SK-N-SH (cell line): ENCODE results near the gene SCGN. TPM values are rescaled to one million over a fixed set of nuclear protein-coding genes. Genes with fewer than 3 reads are reported as not detected.

Experiments
- CTCF ChIA-PET: fragments of 300-600, 350-600 bp; formaldehyde crosslinking; extraction: SDS; loops from one replicate; lab custom pipeline; 2021; lab: Yijun Ruan, JAX
- POLR2A ChIA-PET: fragments of 350-600 bp; sonication (Branson Sonifier 250); formaldehyde crosslinking; extraction: SDS; loops from one replicate; lab custom pipeline; 2020; ENCODE audit warnings: antibody characterized with exemption, inconsistent platforms; lab: Yijun Ruan, JAX
- DNase-seq: peaks from one replicate; pipeline ENCODE4 v3.0.0; 2012
- H2AFZ ChIP-seq: fragments of 200-600 bp; sonication (generic); 2 replicates; pipeline ENCODE4 v1.8.1; 2016; ENCODE audit warnings: antibody characterized with exemption, mild to moderate bottlenecking, low read depth
- H3F3A ChIP-seq: fragments of 200-600 bp; sonication (generic); replicated peaks from 2 replicates; pipeline ENCODE3; 2016; ENCODE audit warnings: antibody characterized with exemption, mild to moderate bottlenecking; ENCODE audit not compliant: insufficient read depth
- H3K27ac ChIP-seq, 2 experiments: fragments of 200-500 bp in 1 of 2; fragments of 200-600 bp in 1 of 2; sonication (Bioruptor generic) in 1 of 2; sonication (generic), shearing (Covaris generic) in 1 of 2; 2 replicates each; pipeline versions ENCODE4 v1.5.1 to v1.6.1; 2014 to 2016; ENCODE audit warnings: low read depth in 2 of 2, inconsistent platforms in 1 of 2, low read length in 1 of 2, mild to moderate bottlenecking in 1 of 2, mixed read lengths in 1 of 2
- H3K27me3 ChIP-seq: fragments of 200-600 bp; sonication (generic), shearing (Covaris generic); 2 replicates; pipeline ENCODE4 v1.6.1; 2016; ENCODE audit warnings: mixed run types; ENCODE audit not compliant: insufficient read depth
- H3K36me3 ChIP-seq, 2 experiments: fragments of 200-500 bp in 1 of 2; fragments of 200-600 bp in 1 of 2; sonication (Bioruptor generic) in 1 of 2; sonication (generic) in 1 of 2; replicated peaks in 1 of 2; 2 replicates each; pipeline versions ENCODE3 to v1.5.1; 2014 to 2016; ENCODE audit warnings: low read length in 1 of 2, mild to moderate bottlenecking in 1 of 2; ENCODE audit not compliant: insufficient read depth in 2 of 2, control insufficient read depth in 1 of 2
- H3K4me1 ChIP-seq, 2 experiments: fragments of 200-500 bp in 1 of 2; fragments of 200-600 bp in 1 of 2; sonication (Bioruptor generic) in 1 of 2; sonication (generic), shearing (Covaris generic) in 1 of 2; 2 replicates each; pipeline versions ENCODE4 v1.5.1 to v1.6.1; 2014 to 2016; ENCODE audit warnings: low read depth in 1 of 2, low read length in 1 of 2, mixed run types in 1 of 2; ENCODE audit not compliant: insufficient read depth in 2 of 2, control insufficient read depth in 1 of 2
- H3K4me2 ChIP-seq: fragments of 200-600 bp; sonication (generic), shearing (Covaris generic); 2 replicates; pipeline ENCODE4 v1.6.1; 2017; ENCODE audit warnings: mixed run types
- H3K4me3 ChIP-seq, 2 experiments: fragments of 200-500 bp in 1 of 2; fragments of 200-600 bp in 1 of 2; sonication (Bioruptor generic) in 1 of 2; sonication (generic), shearing (Covaris generic) in 1 of 2; 2 replicates each; pipeline versions ENCODE4 v1.5.1 to v1.8.1; 2014 to 2016; ENCODE audit warnings: low read depth in 2 of 2, inconsistent platforms in 1 of 2, low read length in 1 of 2, mild to moderate bottlenecking in 1 of 2, mixed read lengths in 1 of 2, moderate library complexity in 1 of 2
- H3K79me2 ChIP-seq: fragments of 200-600 bp; sonication (generic); 2 replicates; pipeline ENCODE4 v1.8.1; 2017; ENCODE audit warnings: mild to moderate bottlenecking; ENCODE audit not compliant: insufficient read depth
- H3K9ac ChIP-seq: fragments of 200-600 bp; sonication (generic); 2 replicates; pipeline ENCODE4 v1.6.1; 2017; ENCODE audit warnings: mixed run types
- H3K9me2 ChIP-seq: fragments of 200-600 bp; sonication (generic); 2 replicates; pipeline ENCODE4 v1.6.1; 2017; ENCODE audit warnings: mixed run types
- H3K9me3 ChIP-seq: fragments of 200-600 bp; sonication (generic); 2 replicates; pipeline ENCODE4 v1.6.1; 2017; ENCODE audit warnings: mixed run types, mild to moderate bottlenecking, moderate library complexity
- H4K20me1 ChIP-seq: fragments of 200-600 bp; sonication (generic); 2 replicates; pipeline ENCODE4 v1.6.1; 2017; ENCODE audit warnings: mild to moderate bottlenecking, mixed run types; ENCODE audit not compliant: insufficient read depth
- CHD2 ChIP-seq: fragments of 150-350 bp; IDR thresholded peaks from 2 replicates; pipeline ENCODE4 v1.6.1; 2018; ENCODE audit warnings: low read length; ENCODE audit not compliant: partially characterized antibody
- EP300 ChIP-seq, 2 experiments: IDR thresholded peaks; 2 replicates each; pipeline versions ENCODE4 v1.4.0 to v1.6.1; 2012; ENCODE audit warnings: borderline replicate concordance in 1 of 2, low read depth in 1 of 2, low read length in 1 of 2
- FOXJ3 ChIP-seq: sonication (generic); formaldehyde crosslinking; IDR thresholded peaks from 2 replicates; pipeline ENCODE4 v1.5.1; 2020; ENCODE audit warnings: mild to moderate bottlenecking, missing genetic modification reagents
- GABPA ChIP-seq: IDR thresholded peaks from 2 replicates; pipeline ENCODE4 v1.4.0; 2012; ENCODE audit warnings: low read depth, mild to moderate bottlenecking
- GATA2 ChIP-seq: sonication (generic); formaldehyde crosslinking; IDR thresholded peaks from 2 replicates; pipeline ENCODE4 v1.5.0; 2020; ENCODE audit warnings: mild to moderate bottlenecking, missing genetic modification reagents
- JUND ChIP-seq: IDR thresholded peaks from 2 replicates; pipeline ENCODE4 v1.4.0; 2012
- MEF2A ChIP-seq: IDR thresholded peaks from 2 replicates; pipeline ENCODE4 v1.4.0; 2012; ENCODE audit warnings: low read depth, borderline replicate concordance
- MXI1 ChIP-seq: IDR thresholded peaks from 2 replicates; pipeline ENCODE4 v1.6.1; 2012; ENCODE audit warnings: mild to moderate bottlenecking, low read depth, low read length, improper control_type of control experiment
- RCOR1 ChIP-seq: fragments of 150-350 bp; IDR thresholded peaks from 2 replicates; pipeline ENCODE4 v1.6.1; 2017; ENCODE audit warnings: antibody characterized with exemption, low read length
- RXRA ChIP-seq: IDR thresholded peaks from 2 replicates; pipeline ENCODE4 v1.4.0; 2012; ENCODE audit warnings: low read depth, mild to moderate bottlenecking, borderline replicate concordance
- TAF1 ChIP-seq: IDR thresholded peaks from 2 replicates; pipeline ENCODE4 v1.6.1; 2012; ENCODE audit warnings: low read depth, mild to moderate bottlenecking, low read length, moderate library complexity, borderline replicate concordance
- YY1 ChIP-seq: IDR thresholded peaks from 2 replicates; pipeline ENCODE4 v1.4.0; 2012; ENCODE audit warnings: low read depth, mild to moderate bottlenecking
- WGBS: methylation state at CpG from one replicate; pipeline ENCODE4 v1.1.6; 2017; ENCODE audit warnings: low lambda C conversion rate; 5-methylcytosine and 5-hydroxymethylcytosine counted together
- polyA plus RNA-seq, 3 experiments: library from polyadenylated mRNA; depleted of rRNA; stranded (reverse); fragments of >200 nt; gene quantifications; 2 replicates each; pipeline ENCODE4 v1.2.3, GENCODE V29; 2012
- TF ChIP-seq, protein P1 (sequence below): fragments of 200-600 bp; sonication (generic); IDR thresholded peaks from 2 replicates; pipeline ENCODE4 v1.6.1; 2017; ENCODE audit warnings: antibody characterized with exemption, mild to moderate bottlenecking, moderate library complexity
- TF ChIP-seq, protein P2 (sequence below): fragments of 150-350 bp; IDR thresholded peaks from 2 replicates; pipeline ENCODE4 v1.6.1; 2016; ENCODE audit warnings: mild to moderate bottlenecking, low read depth, low read length

Gene SCGN
- polyA plus RNA-seq, 1 of the 3 experiments (the other 2 are of a cell fraction): not detected

DNA sequence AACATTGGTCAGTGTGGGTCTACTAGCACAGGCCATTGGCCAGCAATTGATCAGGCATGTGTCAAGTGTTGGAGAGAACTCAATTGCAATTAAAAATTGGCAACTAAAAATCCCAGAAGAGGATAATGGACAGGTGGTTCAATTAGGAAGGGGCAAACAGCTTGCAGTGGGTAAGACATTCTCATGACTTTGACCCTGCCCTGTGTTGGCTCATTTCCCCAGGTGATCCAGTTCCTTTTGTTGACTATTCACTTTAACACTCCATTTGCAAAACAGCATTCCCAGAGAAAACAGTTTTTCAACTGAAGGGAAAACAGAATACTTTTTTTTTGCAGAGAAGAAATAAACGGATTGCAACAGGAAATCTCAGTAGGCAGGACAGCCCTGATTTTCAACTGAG lies 28.9 kb upstream of the SCGN start (continued):
- TF ChIP-seq MEF2A (no peak), CHD2 (no peak), YY1 (no peak), RXRA (no peak)

DNA sequence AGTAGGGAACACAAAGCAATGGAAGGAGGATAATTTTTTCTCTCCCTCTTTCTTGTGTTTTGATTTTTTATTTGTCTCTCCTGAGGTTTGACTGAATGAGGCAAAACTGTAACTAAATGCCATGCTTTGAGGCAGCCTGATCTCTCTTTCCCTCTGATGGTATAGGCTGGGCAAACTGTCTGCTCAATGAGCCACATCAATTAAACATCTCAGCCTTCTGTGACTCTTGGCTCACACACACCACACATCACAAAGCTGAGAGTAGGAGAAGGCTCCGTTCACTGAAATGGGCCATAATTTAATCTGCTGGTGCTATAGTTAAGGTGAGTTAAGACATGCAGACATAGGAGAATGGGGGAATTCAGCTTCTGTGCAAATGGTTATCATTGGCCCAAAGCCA lies 28.1 kb upstream of the SCGN start:
- Histone ChIP-seq H3K9me3 (no peaks in the 10 kb centered on the region), H3K79me2 (no peaks in the 10 kb centered on the region), H3K4me2 (no peak overlapping the region), H3K27me3 (no peaks in the 10 kb centered on the region), H3K9me2 (no peaks in the 10 kb centered on the region), H3K4me3 (no peak overlapping the region), H3K27ac (peak overlapping the region in 1 of 2 experiments; percentile 48; a peak in 1 of 4 replicates), H3K9ac (no peak overlapping the region), H3K36me3 (no peaks in the 10 kb centered on the region), H3F3A (no peaks in the 10 kb centered on the region), H2AFZ (no peak overlapping the region), H4K20me1 (no peaks in the 10 kb centered on the region), H3K4me1 (peaks cover 0 to 4% of the 10 kb centered on the region in 2 experiments; a peak in 1 of 4 replicates)
- CTCF ChIA-PET: interaction anchor here (0.5 to 2.3 kb wide), 5 partner anchors 22 to 400 kb away, joined by 3 to 8 read pairs (median 4); partner anchors contain the start of gene CARMIL1
- TF ChIP-seq TAF1 (no peak), RCOR1 (0 out of 2 replicates have a peak, but pooled peaks have one; percentile 16), GATA2 (peak; percentile 18; the same call in 1 of the 2 replicates)
- POLR2A ChIA-PET: interaction anchor here (0.5 kb wide), 1 partner anchor 123 kb away, joined by 5 read pairs; no protein-coding TSS in a partner anchor
- WGBS: 8% methylated on average over 1 of the region's 1 CpG
- DNase-seq: peak; percentile 42

DNA sequence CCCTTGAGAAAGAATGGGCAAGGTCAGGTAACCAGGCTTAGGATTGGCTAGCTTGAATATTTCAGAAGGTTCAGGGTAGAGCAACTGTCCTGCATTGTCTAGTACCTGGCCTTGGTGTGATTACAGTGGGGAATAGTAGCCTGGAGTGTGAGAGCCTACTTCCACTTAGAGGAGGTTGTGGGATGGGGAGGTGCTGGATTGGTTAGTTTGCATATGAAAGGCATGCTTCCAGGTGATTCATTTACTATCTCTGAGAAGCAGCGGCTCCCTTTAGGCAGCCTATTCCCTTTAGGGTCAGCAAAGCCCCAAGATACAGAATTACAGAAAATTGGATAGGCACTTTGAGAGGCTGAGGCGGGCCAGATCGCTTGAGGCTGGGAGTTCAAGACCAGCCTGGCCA lies 25.0 kb upstream of the SCGN start:
- Histone ChIP-seq H3K9me3 (no peaks in the 10 kb centered on the region), H3K27ac (no peak overlapping the region), H3K27me3 (no peaks in the 10 kb centered on the region), H2AFZ (no peak overlapping the region), H3K4me2 (no peak overlapping the region), H3K9ac (no peak overlapping the region), H3K36me3 (no peaks in the 10 kb centered on the region), H3K79me2 (no peaks in the 10 kb centered on the region), H4K20me1 (no peaks in the 10 kb centered on the region), H3K9me2 (no peaks in the 10 kb centered on the region), H3K4me1 (peaks cover 0 to 4% of the 10 kb centered on the region in 2 experiments; a peak in 1 of 4 replicates), H3K4me3 (no peak overlapping the region), H3F3A (no peaks in the 10 kb centered on the region)
- ChIA-PET POLR2A (no interaction called here), CTCF (interaction anchor here (0.9 kb wide), 1 partner anchor 10 kb away, joined by 3 read pairs; no protein-coding TSS in a partner anchor)
- WGBS: 71% methylated on average over 3 of the region's 3 CpGs
- TF ChIP-seq GABPA (no peak), RXRA (no peak), JUND (no peak), GATA2 (no peak), EP300 (IDR thresholded peaks at IDR 0.05; ENCODE audit: borderline replicate concordance in 1 of 2, low read depth in 1 of 2, low read length in 1 of 2) (no peak), MXI1 (no peak), FOXJ3 (CRISPR knock-in tag) (no peak), YY1 (no peak)
- TF ChIP-seq, protein P1, sequence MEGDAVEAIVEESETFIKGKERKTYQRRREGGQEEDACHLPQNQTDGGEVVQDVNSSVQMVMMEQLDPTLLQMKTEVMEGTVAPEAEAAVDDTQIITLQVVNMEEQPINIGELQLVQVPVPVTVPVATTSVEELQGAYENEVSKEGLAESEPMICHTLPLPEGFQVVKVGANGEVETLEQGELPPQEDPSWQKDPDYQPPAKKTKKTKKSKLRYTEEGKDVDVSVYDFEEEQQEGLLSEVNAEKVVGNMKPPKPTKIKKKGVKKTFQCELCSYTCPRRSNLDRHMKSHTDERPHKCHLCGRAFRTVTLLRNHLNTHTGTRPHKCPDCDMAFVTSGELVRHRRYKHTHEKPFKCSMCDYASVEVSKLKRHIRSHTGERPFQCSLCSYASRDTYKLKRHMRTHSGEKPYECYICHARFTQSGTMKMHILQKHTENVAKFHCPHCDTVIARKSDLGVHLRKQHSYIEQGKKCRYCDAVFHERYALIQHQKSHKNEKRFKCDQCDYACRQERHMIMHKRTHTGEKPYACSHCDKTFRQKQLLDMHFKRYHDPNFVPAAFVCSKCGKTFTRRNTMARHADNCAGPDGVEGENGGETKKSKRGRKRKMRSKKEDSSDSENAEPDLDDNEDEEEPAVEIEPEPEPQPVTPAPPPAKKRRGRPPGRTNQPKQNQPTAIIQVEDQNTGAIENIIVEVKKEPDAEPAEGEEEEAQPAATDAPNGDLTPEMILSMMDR: no peak
- TF ChIP-seq, protein P2, sequence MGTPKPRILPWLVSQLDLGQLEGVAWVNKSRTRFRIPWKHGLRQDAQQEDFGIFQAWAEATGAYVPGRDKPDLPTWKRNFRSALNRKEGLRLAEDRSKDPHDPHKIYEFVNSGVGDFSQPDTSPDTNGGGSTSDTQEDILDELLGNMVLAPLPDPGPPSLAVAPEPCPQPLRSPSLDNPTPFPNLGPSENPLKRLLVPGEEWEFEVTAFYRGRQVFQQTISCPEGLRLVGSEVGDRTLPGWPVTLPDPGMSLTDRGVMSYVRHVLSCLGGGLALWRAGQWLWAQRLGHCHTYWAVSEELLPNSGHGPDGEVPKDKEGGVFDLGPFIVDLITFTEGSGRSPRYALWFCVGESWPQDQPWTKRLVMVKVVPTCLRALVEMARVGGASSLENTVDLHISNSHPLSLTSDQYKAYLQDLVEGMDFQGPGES: no peak
- no peak for DNase-seq
